Activated T-cell treated with anti-CD3 and anti-CD28 coated beads for 24 hours (primary cell): ENCODE data around the gene CALHM2.
"Not testable (repeated sequence)": the region's sequence is repeated elsewhere in the genome, so short reads cannot be mapped to it uniquely, and the experiment has no call there.

Experiments used
- DNase-seq: peaks from one replicate; pipeline ENCODE4 v3.0.0-alpha.2; 2020; ENCODE audit warnings: low read depth

Gene CALHM2

GRCh38 chr10:103450201-103450695, 1.9 kb downstream of the CALHM2 start:
- DNase-seq: no peak

- no peak for DNase-seq
Measured at GRCh38 chr10:103449208-103450144, 2.7 kb downstream of the CALHM2 start.

- no peak for DNase-seq
Measured at GRCh38 chr10:103448746-103449145, 3.4 kb downstream of the CALHM2 start.

- DNase-seq: no peak
Measured at GRCh38 chr10:103447187-103447586, 5.0 kb downstream of the CALHM2 start.

GRCh38 chr10:103445767-103446567, 6.2 kb downstream of the CALHM2 start:
- no peak for DNase-seq

GRCh38 chr10:103445366-103445765, 6.8 kb downstream of the CALHM2 start:
- DNase-seq: no peak

- no peak for DNase-seq
Measured at GRCh38 chr10:103444478-103444877, 7.7 kb downstream of the CALHM2 start.

GRCh38 chr10:103443475-103444185, 8.5 kb downstream of the CALHM2 start:
- no peak for DNase-seq

GRCh38 chr10:103442031-103442461, 10.1 kb downstream of the CALHM2 start:
- DNase-seq: no peak

- no peak for DNase-seq
Measured at GRCh38 chr10:103441611-103442010, 10.6 kb downstream of the CALHM2 start.

GRCh38 chr10:103441206-103441605, 11.0 kb downstream of the CALHM2 start:
- DNase-seq: no peak

GRCh38 chr10:103440416-103440815, 11.8 kb downstream of the CALHM2 start:
- DNase-seq: no peak

GRCh38 chr10:103439776-103440175, 12.4 kb downstream of the CALHM2 start:
- DNase-seq: no peak

GRCh38 chr10:103433858-103434257, 18.3 kb downstream of the CALHM2 start:
- no peak for DNase-seq

GRCh38 chr10:103431902-103432301, 20.3 kb downstream of the CALHM2 start:
- DNase-seq: no peak

GRCh38 chr10:103429647-103430046, 22.5 kb downstream of the CALHM2 start:
- DNase-seq: no peak

- no peak for DNase-seq
Measured at GRCh38 chr10:103428989-103429643, 23.1 kb downstream of the CALHM2 start.

- DNase-seq: no peak
Measured at GRCh38 chr10:103427866-103428265, 24.3 kb downstream of the CALHM2 start.

GRCh38 chr10:103423748-103424147, 28.4 kb downstream of the CALHM2 start:
- no peak for DNase-seq

GRCh38 chr10:103419101-103419500, 33.1 kb downstream of the CALHM2 start:
- DNase-seq: no peak

- no peak for DNase-seq
Measured at GRCh38 chr10:103417601-103418000, 34.6 kb downstream of the CALHM2 start.

GRCh38 chr10:103417148-103417469, 35.1 kb downstream of the CALHM2 start:
- not testable (repeated sequence) for DNase-seq
